ENCODE results near the gene TSNAXIP1.

- TF ChIP-seq ZBTB7A (IDR thresholded peaks at IDR 0.05; ENCODE audit: low read depth) (no peak), TCF12 (IDR thresholded peaks at IDR 0.05; ENCODE audit: low read depth) (no peak), TEAD4 (IDR thresholded peaks at IDR 0.05) (no peak), EGR1 (IDR thresholded peaks at IDR 0.05) (no peak), MAX (IDR thresholded peaks at IDR 0.05) (no peak), NFIC (IDR thresholded peaks at IDR 0.05) (no peak), FOXM1 (IDR thresholded peaks at IDR 0.05; ENCODE audit: borderline replicate concordance, low read depth) (no peak), EP300 (IDR thresholded peaks at IDR 0.05; ENCODE audit: borderline replicate concordance) (no peak), USF1 (IDR thresholded peaks at IDR 0.05) (no peak), TAF1 (IDR thresholded peaks at IDR 0.05; ENCODE audit: low read depth) (no peak)
These were observed 56.2 kb downstream of the TSNAXIP1 start for GRCh38 chr16:67862623-67863583.

Data from Ishikawa (cell line).